OCI-LY7 (cell line): ENCODE measurements around the gene SPAG9. TPM values are rescaled to one million over a fixed set of nuclear protein-coding genes. Genes with fewer than 3 reads are reported as not detected.

ENCODE experiments used
- BruUV-seq: library from RNA; stranded (reverse); fragments of 400-500 nt; replicated peaks from 2 replicates; lab custom pipeline; 2021; lab: Mats Ljungman, UMichigan
- CTCF ChIA-PET: fragments of 300-600 bp; sonication (Branson Sonifier 250); formaldehyde crosslinking; loops from one replicate; lab custom pipeline; 2022; ENCODE audit warnings: antibody characterized with exemption; ENCODE audit not compliant: unreplicated experiment; lab: Charles Lee
- POLR2A ChIA-PET: fragments of 300-600 bp; sonication (Branson Sonifier 250); formaldehyde crosslinking; loops from one replicate; lab custom pipeline; 2022; ENCODE audit warnings: antibody characterized with exemption; lab: Charles Lee
- DNase-seq: peaks from one replicate; pipeline ENCODE4 v3.0.0-alpha.2; 2015; ENCODE audit warnings: low spot score
- H2AFZ ChIP-seq: fragments of 200-600 bp; sonication (generic), shearing (Covaris generic); 2 replicates; pipeline ENCODE4 v1.6.1; 2014; ENCODE audit warnings: mild to moderate bottlenecking, antibody characterized with exemption, low read length, moderate library complexity
- H3K27ac ChIP-seq: fragments of 200-600 bp; sonication (generic); 2 replicates; pipeline ENCODE4 v1.5.1; 2014; ENCODE audit warnings: mixed run types, low read depth, mild to moderate bottlenecking, moderate library complexity, low read length, inconsistent platforms; ENCODE audit not compliant: poor library complexity, severe bottlenecking
- H3K36me3 ChIP-seq: fragments of 200-600 bp; sonication (generic); 2 replicates; pipeline ENCODE4 v1.6.1; 2014; ENCODE audit warnings: mild to moderate bottlenecking, antibody characterized with exemption, low read length, moderate library complexity, mixed read lengths; ENCODE audit not compliant: insufficient read depth
- H3K4me1 ChIP-seq: fragments of 200-600 bp; sonication (generic); 2 replicates; pipeline ENCODE4 v1.5.1; 2014; ENCODE audit warnings: mild to moderate bottlenecking, low read length; ENCODE audit not compliant: insufficient read depth, poor library complexity, severe bottlenecking
- H3K4me2 ChIP-seq: fragments of 200-600 bp; sonication (generic); 2 replicates; pipeline ENCODE4 v1.6.1; 2014; ENCODE audit warnings: mild to moderate bottlenecking, low read length
- H3K4me3 ChIP-seq: fragments of 200-600 bp; sonication (generic); 2 replicates; pipeline ENCODE4 v1.5.1; 2014; ENCODE audit warnings: mild to moderate bottlenecking, low read depth, low read length; ENCODE audit not compliant: poor library complexity, severe bottlenecking
- H3K79me2 ChIP-seq: fragments of 200-600 bp; sonication (generic); 2 replicates; pipeline ENCODE4 v1.6.1; 2016; ENCODE audit warnings: low read depth, mild to moderate bottlenecking, low read length, moderate library complexity, mixed read lengths; ENCODE audit not compliant: insufficient read depth
- H3K9me2 ChIP-seq: fragments of 200-600 bp; sonication (generic); 2 replicates; pipeline ENCODE4 v1.6.1; 2016; ENCODE audit warnings: mild to moderate bottlenecking, low read length, mixed read lengths; ENCODE audit not compliant: insufficient read depth
- H3K9me3 ChIP-seq: fragments of 200-600 bp; sonication (generic); 2 replicates; pipeline ENCODE4 v1.6.1; 2014; ENCODE audit warnings: mild to moderate bottlenecking, mixed run types, low read length, mixed read lengths
- H4K20me1 ChIP-seq: fragments of 200-600 bp; sonication (generic); 2 replicates; pipeline ENCODE4 v1.6.1; 2014; ENCODE audit warnings: mild to moderate bottlenecking, antibody characterized with exemption, low read length, moderate library complexity, mixed read lengths; ENCODE audit not compliant: insufficient read depth
- CTCF ChIP-seq: fragments of 200-600 bp; sonication (generic); conservative IDR thresholded peaks from 2 replicates; pipeline ENCODE4 v1.5.1; 2014; ENCODE audit warnings: mild to moderate bottlenecking, antibody characterized with exemption, low read length, moderate library complexity, mixed read lengths
- EZH2phosphoT487 ChIP-seq: fragments of 200-600 bp; sonication (generic); IDR thresholded peaks from 2 replicates; pipeline ENCODE4 v1.6.1; 2018; ENCODE audit warnings: low read depth, borderline replicate concordance, mild to moderate bottlenecking, mixed run types, antibody characterized with exemption, low read length, moderate library complexity, mixed read lengths
- intact Hi-C: fragments of 100-400 bp; cut with micrococcal nuclease; formaldehyde crosslinking; loops from one replicate; pipeline ENCODE4 v1.10.0; 2022; ENCODE audit not compliant: unreplicated experiment
- total RNA-seq, 2 experiments: library from RNA; depleted of rRNA in 1 of 2; stranded (reverse); fragments of >200 nt in 1 of 2; shearing (Covaris generic) in 1 of 2; gene quantifications; 2 replicates each; pipeline ENCODE4 v1.2.3, GENCODE V29; 2014 to 2022

SPAG9 gene
- total RNA-seq, 2 experiments from 2014 or later: 75.5 to 78.9 TPM

- no peak overlapping the region for H2AFZ ChIP-seq
- no peaks in the 10 kb centered on the region for H3K79me2 ChIP-seq
- H4K20me1 ChIP-seq: no peaks in the 10 kb centered on the region
- ChIA-PET CTCF (interaction anchor here (0.7 kb wide), 1 partner anchor 7 kb away, joined by 3 read pairs; no protein-coding TSS in a partner anchor), POLR2A (interaction anchor here (0.7 kb wide), 1 partner anchor 11 kb away, joined by 4 read pairs; no protein-coding TSS in a partner anchor)
- H3K4me3 ChIP-seq: no peak overlapping the region
- H3K4me1 ChIP-seq: no peaks in the 10 kb centered on the region
- H3K9me3 ChIP-seq: no peaks in the 10 kb centered on the region
- DNase-seq: no peak
- H3K9me2 ChIP-seq: no peaks in the 10 kb centered on the region
- H3K36me3 ChIP-seq: peaks cover 17% of the 10 kb centered on the region; the same call in 1 of the 2 replicates
- H3K27ac ChIP-seq: no peak overlapping the region
- intact Hi-C loops: no loop called here
- no peak overlapping the region for H3K4me2 ChIP-seq
- TF ChIP-seq EZH2phosphoT487 (no peak), CTCF (no peak)
- no TSS peak for BruUV-seq
Observed at GRCh38 chr17:50957600-50958575, 162.8 kb downstream of the SPAG9 start.

- H2AFZ ChIP-seq: no peak overlapping the region
- no TSS peak for BruUV-seq
- no peak overlapping the region for H3K4me3 ChIP-seq
- CTCF ChIA-PET: interaction anchor here (0.5 to 0.7 kb wide), 2 partner anchors 8 to 60 kb away, joined by 3 to 8 read pairs; no protein-coding TSS in a partner anchor
- H3K27ac ChIP-seq: no peak overlapping the region
- H3K9me2 ChIP-seq: no peaks in the 10 kb centered on the region
- no peak overlapping the region for H3K4me2 ChIP-seq
- no peaks in the 10 kb centered on the region for H3K79me2 ChIP-seq
- intact Hi-C loops: loop anchor here (1.0 kb wide), 1 partner anchor 174 kb away; no protein-coding TSS in a partner anchor
- H3K4me1 ChIP-seq: no peaks in the 10 kb centered on the region
- POLR2A ChIA-PET: interaction anchor here (0.7 to 1.0 kb wide), 2 partner anchors 21 to 54 kb away, joined by 3 read pairs; no protein-coding TSS in a partner anchor
- H3K36me3 ChIP-seq: peaks cover 8% of the 10 kb centered on the region; the same call in 1 of the 2 replicates
- TF ChIP-seq CTCF: peak; percentile 88
- TF ChIP-seq EZH2phosphoT487: no peak
- no peaks in the 10 kb centered on the region for H3K9me3 ChIP-seq
- peak; percentile 73 for DNase-seq
- no peaks in the 10 kb centered on the region for H4K20me1 ChIP-seq
Observed at GRCh38 chr17:50956750-50957523, 163.7 kb downstream of the SPAG9 start.
